Measurements from ENCODE around the gene AADACL2.
"Not testable (repeated sequence)": the region's sequence is repeated elsewhere in the genome, so short reads cannot be mapped to it uniquely, and the experiment has no call there.

The AADACL2 gene

DNA sequence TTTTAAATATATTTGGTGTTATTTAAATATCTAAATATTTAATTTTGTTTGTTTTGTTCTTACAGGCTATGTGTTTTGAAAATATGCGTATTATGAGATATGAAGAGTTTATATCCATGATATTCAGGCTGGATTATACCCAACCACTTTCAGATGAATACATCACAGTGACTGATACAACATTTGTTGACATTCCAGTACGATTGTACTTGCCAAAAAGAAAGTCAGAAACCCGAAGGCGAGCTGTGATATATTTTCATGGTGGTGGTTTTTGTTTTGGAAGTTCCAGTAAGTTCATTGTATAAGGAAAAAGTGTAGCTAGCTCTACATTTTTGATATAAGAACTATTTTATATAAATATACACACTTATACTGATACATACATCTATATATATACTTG is 6.9 kb downstream of the AADACL2 start:
- Mint-ChIP-seq H3K4me1 (no peaks in the 10 kb centered on the region), H3K27me3 (peaks cover 7% of the 10 kb centered on the region), H3K27ac (no peak overlapping the region), H3K36me3 (no peaks in the 10 kb centered on the region), H3K4me3 (no peak overlapping the region), H3K9me3 (no peaks in the 10 kb centered on the region)
- CTCF ChIA-PET: no interaction called here
- no peak for DNase-seq

GRCh38 chr3:151743855-151744254 is 10.1 kb downstream of the AADACL2 start:
- Mint-ChIP-seq H3K36me3 (no peaks in the 10 kb centered on the region), H3K4me3 (no peak overlapping the region), H3K27ac (no peak overlapping the region), H3K27me3 (peaks cover 7% of the 10 kb centered on the region), H3K9me3 (no peaks in the 10 kb centered on the region), H3K4me1 (no peaks in the 10 kb centered on the region)
- DNase-seq: no peak
- CTCF ChIA-PET: no interaction called here

DNA sequence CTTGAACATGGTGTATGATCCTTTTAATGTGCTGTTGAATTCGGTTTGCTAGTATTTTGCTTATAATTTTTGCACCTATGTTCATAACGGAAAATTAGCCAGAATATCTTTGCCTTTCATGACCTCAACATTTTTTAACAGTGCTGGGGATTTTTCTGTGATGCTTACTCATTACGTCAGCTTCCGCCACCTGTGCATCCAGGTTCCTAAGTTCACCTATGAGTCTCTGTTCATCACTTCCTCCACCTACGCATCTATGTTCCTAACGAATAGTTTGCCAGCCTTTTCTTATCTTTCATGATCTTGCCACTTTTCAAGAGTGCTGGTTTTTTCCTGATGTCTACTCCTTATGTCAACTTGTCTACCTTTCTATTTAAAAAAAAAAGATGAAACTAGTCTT is 16.5 kb downstream of the AADACL2 start:
- Mint-ChIP-seq H3K4me1 (no peaks in the 10 kb centered on the region), H3K4me3 (no peak overlapping the region), H3K27ac (no peak overlapping the region), H3K27me3 (no peaks in the 10 kb centered on the region), H3K9me3 (no peaks in the 10 kb centered on the region), H3K36me3 (no peaks in the 10 kb centered on the region)
- no peak for DNase-seq
- CTCF ChIA-PET: no interaction called here

- CTCF ChIA-PET: no interaction called here
- H3K27ac Mint-ChIP-seq: no peak overlapping the region
- H3K4me3 Mint-ChIP-seq: no peak overlapping the region
- H3K36me3 Mint-ChIP-seq: no peaks in the 10 kb centered on the region
- H3K9me3 Mint-ChIP-seq: no peaks in the 10 kb centered on the region
- DNase-seq: no peak
- no peaks in the 10 kb centered on the region for H3K4me1 Mint-ChIP-seq
- peaks cover 3% of the 10 kb centered on the region for H3K27me3 Mint-ChIP-seq
Measured at GRCh38 chr3:151750678-151751077, 17.0 kb downstream of the AADACL2 start.

- peaks cover 3% of the 10 kb centered on the region for H3K27me3 Mint-ChIP-seq
- no peaks in the 10 kb centered on the region for H3K9me3 Mint-ChIP-seq
- H3K4me3 Mint-ChIP-seq: no peak overlapping the region
- CTCF ChIA-PET: no interaction called here
- H3K27ac Mint-ChIP-seq: no peak overlapping the region
- DNase-seq: no peak
- H3K36me3 Mint-ChIP-seq: no peaks in the 10 kb centered on the region
- H3K4me1 Mint-ChIP-seq: no peaks in the 10 kb centered on the region
Measured at GRCh38 chr3:151751161-151751560, 17.4 kb downstream of the AADACL2 start.

DNA sequence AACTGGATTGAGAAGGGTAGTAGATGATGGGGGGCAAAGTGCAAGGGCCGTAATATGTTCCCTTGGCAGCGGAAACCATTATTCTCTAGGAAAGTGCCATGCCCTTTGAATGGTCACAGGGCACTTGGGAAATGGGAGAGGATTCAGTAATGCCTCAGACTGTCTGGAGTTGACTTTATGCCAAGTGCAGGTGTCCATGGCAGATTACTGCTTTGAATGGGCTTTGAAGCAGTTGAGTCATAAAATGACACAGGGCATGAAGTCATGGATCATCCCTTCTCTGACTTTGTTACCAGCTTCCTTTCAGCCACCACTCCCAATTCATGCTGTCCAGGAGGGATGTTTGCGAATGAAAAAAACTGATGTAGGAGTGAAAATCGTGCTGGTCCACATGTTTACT is 20.1 kb downstream of the AADACL2 start:
- Mint-ChIP-seq H3K27ac (no peak overlapping the region), H3K4me1 (no peaks in the 10 kb centered on the region), H3K4me3 (no peak overlapping the region), H3K9me3 (no peaks in the 10 kb centered on the region), H3K36me3 (no peaks in the 10 kb centered on the region), H3K27me3 (peaks cover 3% of the 10 kb centered on the region)
- CTCF ChIA-PET: no interaction called here
- DNase-seq: no peak

- H3K36me3 Mint-ChIP-seq: no peaks in the 10 kb centered on the region
- H3K27me3 Mint-ChIP-seq: no peaks in the 10 kb centered on the region
- H3K4me1 Mint-ChIP-seq: no peaks in the 10 kb centered on the region
- H3K9me3 Mint-ChIP-seq: no peaks in the 10 kb centered on the region
- DNase-seq: no peak
- no peak overlapping the region for H3K4me3 Mint-ChIP-seq
- no peak overlapping the region for H3K27ac Mint-ChIP-seq
- CTCF ChIA-PET: interaction anchor here (1.3 kb wide), 1 partner anchor 10 kb away, joined by 4 read pairs; no protein-coding TSS in a partner anchor
Measured at GRCh38 chr3:151761581-151761980, 27.9 kb downstream of the AADACL2 start.

GRCh38 chr3:151764699-151765098 is 31.0 kb downstream of the AADACL2 start:
- H3K36me3 Mint-ChIP-seq, H3K4me1 Mint-ChIP-seq, H3K4me3 Mint-ChIP-seq, DNase-seq, H3K27me3 Mint-ChIP-seq, H3K9me3 Mint-ChIP-seq, H3K27ac Mint-ChIP-seq, CTCF ChIA-PET: not testable (repeated sequence)

- Mint-ChIP-seq H3K4me1 (no peaks in the 10 kb centered on the region), H3K36me3 (no peaks in the 10 kb centered on the region), H3K4me3 (no peak overlapping the region), H3K27me3 (no peaks in the 10 kb centered on the region), H3K27ac (no peak overlapping the region), H3K9me3 (no peaks in the 10 kb centered on the region)
- DNase-seq: no peak
- CTCF ChIA-PET: no interaction called here
Measured at GRCh38 chr3:151765685-151766084, 32.0 kb downstream of the AADACL2 start.

- Mint-ChIP-seq H3K27ac (no peak overlapping the region), H3K4me1 (no peaks in the 10 kb centered on the region), H3K4me3 (no peak overlapping the region), H3K36me3 (no peaks in the 10 kb centered on the region), H3K9me3 (no peaks in the 10 kb centered on the region), H3K27me3 (no peaks in the 10 kb centered on the region)
- CTCF ChIA-PET: no interaction called here
- no peak for DNase-seq
Measured at GRCh38 chr3:151766454-151766853, 32.7 kb downstream of the AADACL2 start.

DNA sequence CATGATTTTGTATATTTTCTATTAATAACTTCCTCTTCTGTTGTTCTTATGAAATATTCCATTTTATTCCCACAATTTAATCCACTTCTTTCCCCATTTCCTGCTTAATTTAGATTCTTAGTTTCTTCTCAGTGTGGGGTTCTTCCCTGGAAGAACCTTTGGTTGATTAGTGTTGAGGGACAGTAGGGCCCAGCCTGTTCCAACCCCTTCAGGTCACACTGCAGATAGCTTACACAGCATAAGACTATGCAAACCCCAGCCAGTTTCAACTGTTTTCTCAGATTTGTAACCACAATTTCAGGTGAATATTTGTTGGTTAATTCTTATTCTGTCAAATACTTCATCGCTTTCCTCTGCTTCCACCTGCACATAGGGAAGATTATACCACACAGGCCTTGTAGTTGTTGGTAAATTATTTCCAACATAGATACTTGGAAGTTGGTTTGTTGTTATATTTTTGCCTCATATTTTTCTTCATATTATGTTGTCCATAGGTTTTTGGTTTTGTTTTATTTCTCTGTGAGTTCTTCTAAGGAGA is 34.7 kb downstream of the AADACL2 start:
- Mint-ChIP-seq H3K36me3 (no peaks in the 10 kb centered on the region), H3K4me3 (no peak overlapping the region), H3K27me3 (no peaks in the 10 kb centered on the region), H3K4me1 (no peaks in the 10 kb centered on the region), H3K27ac (no peak overlapping the region), H3K9me3 (no peaks in the 10 kb centered on the region)
- DNase-seq: no peak
- CTCF ChIA-PET: no interaction called here

DNA sequence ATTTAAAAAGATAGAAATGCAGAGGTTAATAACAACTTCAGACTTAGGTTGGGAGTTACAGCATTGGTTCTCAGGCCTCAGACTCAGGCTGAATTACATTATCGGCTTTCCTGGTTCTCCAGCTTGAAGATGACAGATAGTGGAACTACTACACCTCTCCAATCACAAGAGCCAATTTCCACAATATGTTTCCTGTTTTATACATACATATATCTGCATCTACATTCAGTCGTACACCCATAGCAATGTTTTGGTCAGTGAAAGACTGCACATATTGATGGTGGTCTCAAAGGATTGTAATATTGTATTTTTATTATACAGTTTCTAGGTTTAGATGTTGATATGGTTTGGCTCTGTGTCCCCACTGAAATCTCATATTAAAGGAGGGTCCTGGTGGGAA is 35.4 kb downstream of the AADACL2 start:
- Mint-ChIP-seq H3K9me3 (no peaks in the 10 kb centered on the region), H3K27ac (no peak overlapping the region), H3K4me3 (no peak overlapping the region), H3K4me1 (no peaks in the 10 kb centered on the region), H3K36me3 (no peaks in the 10 kb centered on the region), H3K27me3 (no peaks in the 10 kb centered on the region)
- CTCF ChIA-PET: no interaction called here
- no peak for DNase-seq

GRCh38 chr3:151770956-151771355 is 37.2 kb downstream of the AADACL2 start:
- H3K36me3 Mint-ChIP-seq: no peaks in the 10 kb centered on the region
- no peaks in the 10 kb centered on the region for H3K9me3 Mint-ChIP-seq
- no peaks in the 10 kb centered on the region for H3K27me3 Mint-ChIP-seq
- H3K4me3 Mint-ChIP-seq: no peak overlapping the region
- CTCF ChIA-PET: interaction anchor here (1.5 kb wide), 1 partner anchor 9 kb away, joined by 4 read pairs; no protein-coding TSS in a partner anchor
- no peak overlapping the region for H3K27ac Mint-ChIP-seq
- H3K4me1 Mint-ChIP-seq: no peaks in the 10 kb centered on the region
- DNase-seq: no peak

DNA sequence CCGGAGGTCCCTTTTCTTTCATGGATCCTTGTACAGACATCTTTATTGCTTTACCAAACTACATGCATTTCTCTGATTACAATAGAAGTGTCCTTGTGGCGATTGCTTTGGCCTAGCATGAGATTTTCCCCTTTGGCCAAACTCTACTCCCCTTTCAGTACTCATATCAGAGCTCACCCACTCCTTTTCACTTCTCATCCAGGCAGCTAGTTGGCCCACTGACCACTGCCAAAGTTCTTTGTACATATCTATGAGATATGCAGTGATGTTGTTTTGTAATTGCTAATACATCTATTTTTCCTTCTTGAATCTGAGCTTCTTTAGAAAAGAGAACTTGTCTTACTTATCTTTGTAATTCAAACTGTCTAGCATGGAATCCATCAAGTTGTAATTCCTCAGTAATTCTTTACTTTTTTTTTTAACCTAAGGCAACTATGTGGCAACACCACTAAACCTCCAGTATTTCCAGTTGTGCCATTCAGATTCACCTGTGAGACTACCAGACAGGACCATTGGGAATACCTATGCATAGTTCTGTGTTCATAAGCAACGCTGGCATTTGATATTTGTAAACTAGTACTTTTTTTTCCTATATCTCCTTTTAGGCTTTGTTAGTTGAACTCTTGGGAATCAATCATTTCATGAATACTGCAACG is 39.2 kb downstream of the AADACL2 start:
- no peak for DNase-seq
- CTCF ChIA-PET: no interaction called here
- H3K4me3 Mint-ChIP-seq: no peak overlapping the region
- no peaks in the 10 kb centered on the region for H3K27me3 Mint-ChIP-seq
- H3K27ac Mint-ChIP-seq: no peak overlapping the region
- no peaks in the 10 kb centered on the region for H3K9me3 Mint-ChIP-seq
- H3K4me1 Mint-ChIP-seq: no peaks in the 10 kb centered on the region
- H3K36me3 Mint-ChIP-seq: no peaks in the 10 kb centered on the region

DNA sequence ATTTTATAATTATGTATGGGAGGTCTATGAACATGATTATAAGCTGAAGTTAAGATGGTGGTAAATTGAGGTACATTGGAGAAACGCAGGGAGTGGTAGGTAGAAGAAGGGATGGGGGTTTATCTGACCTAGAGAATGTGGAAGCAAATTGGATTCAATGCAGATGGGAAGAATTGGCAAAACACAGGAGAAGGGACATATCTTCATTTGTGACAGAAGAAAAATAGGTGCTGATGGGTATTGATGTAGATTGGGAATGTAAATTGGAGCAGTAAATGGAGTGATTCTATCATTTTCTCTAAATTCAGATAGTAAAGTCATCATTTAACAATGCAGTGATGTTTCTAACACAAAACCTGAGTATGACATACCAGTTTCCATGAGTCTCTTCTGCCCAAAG is 40.5 kb downstream of the AADACL2 start:
- Mint-ChIP-seq H3K4me3 (no peak overlapping the region), H3K36me3 (no peaks in the 10 kb centered on the region), H3K27ac (no peak overlapping the region), H3K27me3 (no peaks in the 10 kb centered on the region), H3K4me1 (no peaks in the 10 kb centered on the region), H3K9me3 (no peaks in the 10 kb centered on the region)
- no peak for DNase-seq
- CTCF ChIA-PET: no interaction called here

DNA sequence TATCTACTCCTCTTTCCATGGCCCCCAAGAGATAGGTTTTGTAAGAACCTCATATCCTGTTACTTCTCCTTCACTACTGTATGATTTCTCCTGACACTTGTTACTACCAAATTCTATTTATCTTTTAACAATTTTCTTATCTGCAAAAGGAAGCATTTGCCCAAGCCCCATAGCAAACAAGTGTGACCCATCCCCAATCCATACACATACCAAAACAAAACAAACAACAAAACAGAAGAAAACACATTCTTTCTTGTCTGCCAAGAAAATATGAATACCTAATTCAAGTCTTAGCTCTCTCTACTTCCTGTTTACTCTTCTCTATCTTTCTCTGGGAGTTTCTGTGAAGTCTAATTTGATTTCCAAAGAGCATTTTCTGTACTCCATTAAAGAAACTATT is 41.2 kb downstream of the AADACL2 start:
- no peak overlapping the region for H3K27ac Mint-ChIP-seq
- DNase-seq: no peak
- H3K27me3 Mint-ChIP-seq: no peaks in the 10 kb centered on the region
- no peaks in the 10 kb centered on the region for H3K36me3 Mint-ChIP-seq
- no peaks in the 10 kb centered on the region for H3K9me3 Mint-ChIP-seq
- H3K4me3 Mint-ChIP-seq: no peak overlapping the region
- H3K4me1 Mint-ChIP-seq: no peaks in the 10 kb centered on the region
- CTCF ChIA-PET: no interaction called here
